Measurements from ENCODE around the gene EVL.

- TF ChIP-seq CTCF (conservative IDR thresholded peaks at IDR 0.05) (no peak), ZFX (IDR thresholded peaks at IDR 0.05) (no peak)
Measured at GRCh38 chr14:100130521-100130920, 65.3 kb downstream of the EVL start.

Data from C4-2B (cell line).